IgD-negative memory B cell (primary cell): ENCODE results near the gene GAGE12F. TPM values are rescaled to one million over a fixed set of nuclear protein-coding genes. Genes with fewer than 3 reads are reported as not detected.

ENCODE experiments used
- polyA plus RNA-seq: library from polyadenylated mRNA; unstranded; fragments of 300-500 nt; fragmentation: Illumina TruSeq; gene quantifications from one replicate; pipeline ENCODE4 v1.2.3, GENCODE V29; 2021

GAGE12F gene
- polyA plus RNA-seq, 1 donor from 2014 or later: not detected

Other genes with a start within 250 kb of the GAGE12F start
- gene GAGE12J, start 238.8 kb upstream of the GAGE12F start, polyA plus RNA-seq: not detected
- not detected for gene GAGE13, start 229.3 kb upstream of the GAGE12F start, polyA plus RNA-seq
- not detected for gene GAGE12C, start 28.7 kb upstream of the GAGE12F start, polyA plus RNA-seq
- not detected for gene GAGE12D, start 19.1 kb upstream of the GAGE12F start, polyA plus RNA-seq
- not detected for gene GAGE12E, start 9.6 kb upstream of the GAGE12F start, polyA plus RNA-seq
- not detected for gene GAGE12G, start 9.6 kb downstream of the GAGE12F start, polyA plus RNA-seq
- gene GAGE12H, start 19.1 kb downstream of the GAGE12F start, polyA plus RNA-seq: not detected
- not detected for gene GAGE2A, start 28.7 kb downstream of the GAGE12F start, polyA plus RNA-seq
- not detected for gene GAGE1, start 38.2 kb downstream of the GAGE12F start, polyA plus RNA-seq
- not detected for gene PAGE1, start 135.1 kb downstream of the GAGE12F start, polyA plus RNA-seq